ENCODE data around the gene TRPV2. TPM values are rescaled to one million over a fixed set of nuclear protein-coding genes. Genes with fewer than 3 reads are reported as not detected.
A peak's percentile ranks its signal among the peaks of the same experiment; 100 is the strongest.

The TRPV2 gene
- total and polyA plus RNA-seq, 7 experiments from 2014 or later: 66.8 to 141 (median 80.0) TPM

GRCh38 chr17:16423226-16423872 is 8.0 kb downstream of the TRPV2 start:
- DNase-seq: no peak

GRCh38 chr17:16425202-16425601 is 9.8 kb downstream of the TRPV2 start:
- Mint-ChIP-seq H3K9me3 (no peaks in the 10 kb centered on the region), H3K27me3 (no peaks in the 10 kb centered on the region), H3K27ac (no peak overlapping the region), H3K36me3 (peaks cover 0 to 27% (median 8%) of the 10 kb centered on the region in 5 donors), H3K4me3 (no peak overlapping the region), H3K4me1 (peaks cover 7 to 16% (median 9%) of the 10 kb centered on the region in 7 donors)
- no peaks in the 10 kb centered on the region for H3K9me3 ChIP-seq (ENCODE audit: control insufficient read depth in 2 of 3, low read length in 3 of 3)
- H3K4me1 ChIP-seq (ENCODE audit: control insufficient read depth in 2 of 2, insufficient read depth in 2 of 2, low read length in 2 of 2): peaks cover 5 to 6% of the 10 kb centered on the region in 2 donors
- ATAC-seq (no peak), DNase-seq (no peak)
- H3K4me3 ChIP-seq (ENCODE audit: low read length): no peak overlapping the region
- H3K27ac ChIP-seq (ENCODE audit: low read depth, low read length): no peak overlapping the region
- peaks cover 24 to 72% (median 28%) of the 10 kb centered on the region in 3 experiments for H3K36me3 ChIP-seq (ENCODE audit: control insufficient read depth in 2 of 3, insufficient read depth in 3 of 3, low read length in 3 of 3)
- intact Hi-C loops (cut with micrococcal nuclease): no loop called here
- ChIA-PET CTCF (interaction anchor here (0.9 to 1.3 kb wide), 2 partner anchors 9 to 63 kb away, joined by 3 to 4 read pairs; no protein-coding TSS in a partner anchor), POLR2A (interaction anchor here (1.2 kb wide), 1 partner anchor 9 kb away, joined by 4 read pairs; no protein-coding TSS in a partner anchor)
- H3K27me3 ChIP-seq (ENCODE audit: control insufficient read depth in 2 of 2, insufficient read depth in 2 of 2, low read length in 2 of 2): no peaks in the 10 kb centered on the region

More at GRCh38 chr17:16423226-16423872, 8.0 kb downstream of the TRPV2 start:
- Mint-ChIP-seq H3K4me3 (no peak overlapping the region), H3K27ac (no peak overlapping the region), H3K4me1 (peaks cover 17 to 32% (median 26%) of the 10 kb centered on the region in 7 donors), H3K36me3 (peaks cover 6 to 32% (median 12%) of the 10 kb centered on the region in 5 donors), H3K27me3 (no peaks in the 10 kb centered on the region), H3K9me3 (no peaks in the 10 kb centered on the region)
- no peaks in the 10 kb centered on the region for H3K27me3 ChIP-seq (ENCODE audit: control insufficient read depth in 2 of 2, insufficient read depth in 2 of 2, low read length in 2 of 2)
- H3K9me3 ChIP-seq (ENCODE audit: control insufficient read depth in 2 of 3, low read length in 3 of 3): no peaks in the 10 kb centered on the region
- H3K4me3 ChIP-seq (ENCODE audit: low read length): no peak overlapping the region
- H3K4me1 ChIP-seq (ENCODE audit: control insufficient read depth in 2 of 2, insufficient read depth in 2 of 2, low read length in 2 of 2): peaks cover 23 to 25% of the 10 kb centered on the region in 2 donors
- POLR2A ChIA-PET: interaction anchor here (1.3 kb wide), 1 partner anchor 43 kb away, joined by 4 read pairs; the partner anchor contains the start of gene UBB
- intact Hi-C loops (cut with micrococcal nuclease): no loop called here
- CTCF ChIA-PET: interaction anchor here (0.6 to 1.1 kb wide), 2 partner anchors 18 to 32 kb away, joined by 3 to 4 read pairs; no protein-coding TSS in a partner anchor
- ATAC-seq: no peak
- no peak overlapping the region for H3K27ac ChIP-seq (ENCODE audit: low read depth, low read length)
- H3K36me3 ChIP-seq (ENCODE audit: control insufficient read depth in 2 of 3, insufficient read depth in 3 of 3, low read length in 3 of 3): peaks cover 35 to 81% (median 37%) of the 10 kb centered on the region in 3 experiments

- no peaks in the 10 kb centered on the region for H3K9me3 ChIP-seq (ENCODE audit: control insufficient read depth in 2 of 3, low read length in 3 of 3)
- no peaks in the 10 kb centered on the region for H3K4me1 ChIP-seq (ENCODE audit: control insufficient read depth in 2 of 2, insufficient read depth in 2 of 2, low read length in 2 of 2)
- peaks cover 22 to 65% (median 24%) of the 10 kb centered on the region in 3 experiments for H3K36me3 ChIP-seq (ENCODE audit: control insufficient read depth in 2 of 3, insufficient read depth in 3 of 3, low read length in 3 of 3)
- CTCF ChIA-PET: interaction anchor here (0.9 to 2.3 kb wide), 3 partner anchors 10 to 63 kb away, joined by 3 to 5 read pairs (median 4); no protein-coding TSS in a partner anchor
- no peak overlapping the region for H3K27ac ChIP-seq (ENCODE audit: low read depth, low read length)
- DNase-seq (no peak), ATAC-seq (no peak)
- no peaks in the 10 kb centered on the region for H3K27me3 ChIP-seq (ENCODE audit: control insufficient read depth in 2 of 2, insufficient read depth in 2 of 2, low read length in 2 of 2)
- Mint-ChIP-seq H3K27me3 (no peaks in the 10 kb centered on the region), H3K27ac (peak overlapping the region in 2 of 9 donors; percentile 73 to 82), H3K4me1 (peaks cover under 1 to 9% (median 3%) of the 10 kb centered on the region in 7 donors), H3K36me3 (peaks cover 0 to 28% (median 8%) of the 10 kb centered on the region in 5 donors), H3K9me3 (no peaks in the 10 kb centered on the region), H3K4me3 (no peak overlapping the region)
- intact Hi-C loops (cut with micrococcal nuclease): no loop called here
- no peak overlapping the region for H3K4me3 ChIP-seq (ENCODE audit: low read length)
- POLR2A ChIA-PET: interaction anchor here (1.2 kb wide), 1 partner anchor 9 kb away, joined by 4 read pairs; no protein-coding TSS in a partner anchor
These were observed 10.6 kb downstream of the TRPV2 start for GRCh38 chr17:16425698-16426659.

- ChIA-PET POLR2A (interaction anchor here (1.2 kb wide), 1 partner anchor 11 kb away, joined by 4 read pairs; no protein-coding TSS in a partner anchor), CTCF (interaction anchor here (0.5 to 2.3 kb wide), 3 partner anchors 9 to 49 kb away, joined by 3 to 5 read pairs (median 4); no protein-coding TSS in a partner anchor)
- H3K4me3 Mint-ChIP-seq: no peak overlapping the region
- Histone ChIP-seq H3K9me3 (ENCODE audit: control insufficient read depth in 2 of 3, low read length in 3 of 3) (no peaks in the 10 kb centered on the region), H3K4me1 (ENCODE audit: control insufficient read depth in 2 of 2, insufficient read depth in 2 of 2, low read length in 2 of 2) (no peaks in the 10 kb centered on the region), H3K4me3 (ENCODE audit: low read length) (no peak overlapping the region), H3K27ac (ENCODE audit: low read depth, low read length) (no peak overlapping the region), H3K27me3 (ENCODE audit: control insufficient read depth in 2 of 2, insufficient read depth in 2 of 2, low read length in 2 of 2) (no peaks in the 10 kb centered on the region), H3K36me3 (ENCODE audit: control insufficient read depth in 2 of 3, insufficient read depth in 3 of 3, low read length in 3 of 3) (peaks cover 22 to 66% (median 24%) of the 10 kb centered on the region in 3 experiments)
- H3K27ac Mint-ChIP-seq: peak overlapping the region in 1 of 9 donors; percentile 15
- H3K4me1 Mint-ChIP-seq: peaks cover 0 to 8% (median 3%) of the 10 kb centered on the region in 7 donors
- ATAC-seq (no peak), DNase-seq (no peak)
- no peaks in the 10 kb centered on the region for H3K9me3 Mint-ChIP-seq
- H3K27me3 Mint-ChIP-seq: no peaks in the 10 kb centered on the region
- intact Hi-C loops (cut with micrococcal nuclease): no loop called here
- peaks cover 0 to 26% (median 8%) of the 10 kb centered on the region in 5 donors for H3K36me3 Mint-ChIP-seq
These were observed 11.6 kb downstream of the TRPV2 start for GRCh38 chr17:16427020-16427419.

GRCh38 chr17:16428098-16428882 is 12.9 kb downstream of the TRPV2 start:
- peak overlapping the region; percentile 18 for H3K27ac ChIP-seq (ENCODE audit: low read depth, low read length)
- H3K27ac Mint-ChIP-seq: peak overlapping the region in 2 of 9 donors; percentile 36 to 67
- ChIA-PET CTCF (interaction anchor here (1.3 to 2.3 kb wide), 3 partner anchors 10 to 93 kb away, joined by 3 to 6 read pairs (median 5); no protein-coding TSS in a partner anchor), POLR2A (interaction anchor here (0.8 to 1.2 kb wide), 2 partner anchors 10 kb away, joined by 3 to 4 read pairs; no protein-coding TSS in a partner anchor)
- peaks cover 0 to 22% (median 8%) of the 10 kb centered on the region in 5 donors for H3K36me3 Mint-ChIP-seq
- peaks cover 0 to 8% (median 0%) of the 10 kb centered on the region in 7 donors for H3K4me1 Mint-ChIP-seq
- ATAC-seq: peak; percentile 76
- H3K36me3 ChIP-seq (ENCODE audit: control insufficient read depth in 2 of 3, insufficient read depth in 3 of 3, low read length in 3 of 3): peaks cover 11 to 66% (median 24%) of the 10 kb centered on the region in 3 experiments
- intact Hi-C loops (cut with micrococcal nuclease): loop anchor here in 1 of 2 donors (1.0 kb wide), 1 partner anchor 93 kb away; no protein-coding TSS in a partner anchor
- H3K4me1 ChIP-seq (ENCODE audit: control insufficient read depth in 2 of 2, insufficient read depth in 2 of 2, low read length in 2 of 2): no peaks in the 10 kb centered on the region
- H3K9me3 ChIP-seq (ENCODE audit: control insufficient read depth in 2 of 3, low read length in 3 of 3): no peaks in the 10 kb centered on the region
- no peak overlapping the region for H3K4me3 Mint-ChIP-seq
- no peaks in the 10 kb centered on the region for H3K9me3 Mint-ChIP-seq
- H3K27me3 Mint-ChIP-seq: no peaks in the 10 kb centered on the region
- DNase-seq: peak in 5 of 9 donors; percentile 30 to 38 (median 34)
- no peak overlapping the region for H3K4me3 ChIP-seq (ENCODE audit: low read length)
- no peaks in the 10 kb centered on the region for H3K27me3 ChIP-seq (ENCODE audit: control insufficient read depth in 2 of 2, insufficient read depth in 2 of 2, low read length in 2 of 2)

Measured in naive thymus-derived CD4-positive, alpha-beta T cell (primary cell).